AG10803 (cell line): ENCODE measurements around the gene ANKS1B.

ENCODE experiments used
- DNase-seq: peaks from one replicate; pipeline ENCODE4 v3.0.0; 2010; ENCODE audit warnings: low read depth
- H3K4me3 ChIP-seq: 2 replicates; pipeline ENCODE4 v1.5.1; 2011; ENCODE audit warnings: mild to moderate bottlenecking, low read length, control low read depth
- CTCF ChIP-seq: conservative IDR thresholded peaks from 2 replicates; pipeline ENCODE4 v1.5.1; 2011; ENCODE audit warnings: mild to moderate bottlenecking, low read length, control low read depth, inconsistent platforms

Gene ANKS1B

GRCh38 chr12:99444859-99445316 lies 539.8 kb downstream of the ANKS1B start:
- TF ChIP-seq CTCF = no peak
- no peak for DNase-seq
- H3K4me3 ChIP-seq = no peak overlapping the region

- no peak for DNase-seq
- TF ChIP-seq CTCF = no peak
- no peak overlapping the region for H3K4me3 ChIP-seq
These were observed 542.0 kb downstream of the ANKS1B start for GRCh38 chr12:99442758-99443157.

- no peak for DNase-seq
- H3K4me3 ChIP-seq = no peak overlapping the region
- TF ChIP-seq CTCF = no peak
These were observed 545.3 kb downstream of the ANKS1B start for GRCh38 chr12:99439399-99439798.

- no peak for TF ChIP-seq CTCF
- DNase-seq = no peak
- no peak overlapping the region for H3K4me3 ChIP-seq
These were observed 548.2 kb downstream of the ANKS1B start for GRCh38 chr12:99436584-99436983.

- no peak for TF ChIP-seq CTCF
- no peak for DNase-seq
- no peak overlapping the region for H3K4me3 ChIP-seq
These were observed 549.5 kb downstream of the ANKS1B start for GRCh38 chr12:99435095-99435791.

- H3K4me3 ChIP-seq = no peak overlapping the region
- no peak for TF ChIP-seq CTCF
- DNase-seq = no peak
These were observed 551.6 kb downstream of the ANKS1B start for GRCh38 chr12:99433155-99433554.

- no peak overlapping the region for H3K4me3 ChIP-seq
- no peak for TF ChIP-seq CTCF
- no peak for DNase-seq
These were observed 553.5 kb downstream of the ANKS1B start for GRCh38 chr12:99431203-99431602.
